NCI-H748 (cell line): ENCODE measurements around the gene PDGFRB.

Experiments used
- DNase-seq: peaks from one replicate; lab custom pipeline; 2025; ENCODE audit not compliant: unreplicated experiment; lab: John Stamatoyannopoulos, UW

PDGFRB gene

DNA sequence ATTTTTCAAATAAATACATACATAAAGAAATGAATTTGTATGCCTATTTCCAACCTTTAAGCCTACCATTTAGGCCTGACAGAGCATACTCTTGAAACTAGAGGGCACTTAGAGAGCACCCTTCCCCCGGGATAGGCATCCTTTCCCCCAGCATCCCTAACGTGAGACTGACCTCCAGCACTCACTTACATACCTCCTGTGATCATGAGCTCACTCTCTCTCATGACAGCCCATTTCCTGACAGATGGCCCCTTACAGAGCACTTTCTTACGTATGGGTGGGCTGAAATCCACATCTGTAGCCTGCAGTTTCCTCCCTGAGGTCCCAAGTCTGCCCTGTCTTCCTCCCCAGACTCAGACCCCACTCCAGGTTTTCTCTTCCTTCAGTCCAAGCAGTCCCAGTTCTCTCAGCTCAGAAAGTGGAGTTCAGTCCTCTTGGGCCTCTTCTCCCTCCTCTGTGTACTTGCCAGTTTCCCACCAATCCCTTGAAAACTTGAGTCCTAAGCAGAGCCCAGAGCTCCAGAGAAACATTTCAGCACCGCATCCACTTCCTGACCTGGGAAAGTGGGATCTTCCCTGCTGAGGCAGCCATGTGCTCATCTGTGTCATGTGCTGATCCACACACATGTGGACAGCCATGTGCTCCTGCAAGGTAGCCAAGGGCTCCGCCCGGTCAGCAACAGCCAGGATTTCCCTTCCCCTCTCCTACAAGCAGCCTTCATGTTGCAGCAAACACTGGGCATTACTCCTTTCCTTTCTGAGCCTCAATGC, 8.8 kb upstream of the PDGFRB start:
- no peak for DNase-seq

DNA sequence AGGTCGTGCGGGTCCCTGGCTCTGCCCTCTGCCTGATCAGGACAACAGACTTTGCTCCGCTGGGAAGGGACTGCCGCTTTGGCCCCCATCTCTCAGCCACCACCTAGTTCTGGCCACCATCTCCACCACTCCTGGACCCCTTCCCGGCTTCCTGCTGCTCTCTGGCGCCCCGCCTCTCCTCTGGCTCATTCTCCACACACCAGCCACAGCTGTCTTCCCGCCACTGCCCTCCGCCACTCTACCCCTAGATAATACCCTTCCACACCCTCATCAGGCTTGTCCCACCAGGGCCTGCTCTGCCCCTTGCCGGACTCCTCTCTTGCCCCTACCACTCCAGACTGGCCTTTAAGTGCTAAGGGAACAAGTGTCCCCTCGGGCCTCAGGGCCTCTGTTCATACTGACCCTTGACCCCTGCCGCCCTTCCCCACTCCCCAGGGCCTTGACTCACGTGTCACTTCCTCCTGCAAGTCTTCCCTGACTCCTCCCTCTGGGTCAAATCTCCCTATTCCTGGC, 8.0 kb upstream of the PDGFRB start:
- DNase-seq = no peak

DNA sequence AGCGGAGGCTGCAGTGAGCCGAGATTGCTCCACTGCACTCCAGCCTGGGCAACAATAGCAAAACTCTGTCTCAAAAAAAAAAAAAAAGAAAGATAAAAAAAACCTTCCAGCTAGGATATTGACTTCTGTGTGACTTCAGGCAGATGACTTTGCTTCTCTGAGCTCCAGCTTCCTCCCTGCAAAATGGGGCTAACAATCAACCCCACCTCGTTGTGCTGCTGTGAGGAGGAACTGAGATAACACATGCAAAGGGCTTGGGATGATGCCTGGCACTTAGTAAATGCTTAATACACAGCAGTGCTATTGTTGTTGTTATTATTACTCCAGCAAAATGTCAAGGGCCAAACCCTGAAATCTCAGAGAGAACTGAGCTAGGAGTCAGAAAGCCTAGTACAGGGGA, 7.4 kb upstream of the PDGFRB start:
- no peak for DNase-seq

DNA sequence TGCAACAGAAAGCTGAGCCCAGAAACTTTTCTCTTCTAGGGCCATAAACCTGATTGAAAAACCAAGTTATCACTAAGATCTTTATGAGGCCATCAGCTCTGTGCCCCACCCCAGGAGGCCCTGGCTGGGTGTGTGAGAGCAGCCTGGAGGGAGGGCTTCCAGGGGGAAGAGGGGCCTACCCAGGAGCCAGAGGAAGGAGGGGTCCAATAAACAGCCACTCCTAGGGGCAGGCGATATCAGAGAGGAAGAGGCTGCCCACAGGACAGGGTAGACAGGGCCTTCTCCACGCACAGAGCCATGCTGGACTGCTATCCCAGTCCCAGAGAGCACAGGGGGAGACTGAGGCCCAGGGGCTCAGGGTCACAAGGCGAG, 6.5 kb upstream of the PDGFRB start:
- DNase-seq = no peak

DNA sequence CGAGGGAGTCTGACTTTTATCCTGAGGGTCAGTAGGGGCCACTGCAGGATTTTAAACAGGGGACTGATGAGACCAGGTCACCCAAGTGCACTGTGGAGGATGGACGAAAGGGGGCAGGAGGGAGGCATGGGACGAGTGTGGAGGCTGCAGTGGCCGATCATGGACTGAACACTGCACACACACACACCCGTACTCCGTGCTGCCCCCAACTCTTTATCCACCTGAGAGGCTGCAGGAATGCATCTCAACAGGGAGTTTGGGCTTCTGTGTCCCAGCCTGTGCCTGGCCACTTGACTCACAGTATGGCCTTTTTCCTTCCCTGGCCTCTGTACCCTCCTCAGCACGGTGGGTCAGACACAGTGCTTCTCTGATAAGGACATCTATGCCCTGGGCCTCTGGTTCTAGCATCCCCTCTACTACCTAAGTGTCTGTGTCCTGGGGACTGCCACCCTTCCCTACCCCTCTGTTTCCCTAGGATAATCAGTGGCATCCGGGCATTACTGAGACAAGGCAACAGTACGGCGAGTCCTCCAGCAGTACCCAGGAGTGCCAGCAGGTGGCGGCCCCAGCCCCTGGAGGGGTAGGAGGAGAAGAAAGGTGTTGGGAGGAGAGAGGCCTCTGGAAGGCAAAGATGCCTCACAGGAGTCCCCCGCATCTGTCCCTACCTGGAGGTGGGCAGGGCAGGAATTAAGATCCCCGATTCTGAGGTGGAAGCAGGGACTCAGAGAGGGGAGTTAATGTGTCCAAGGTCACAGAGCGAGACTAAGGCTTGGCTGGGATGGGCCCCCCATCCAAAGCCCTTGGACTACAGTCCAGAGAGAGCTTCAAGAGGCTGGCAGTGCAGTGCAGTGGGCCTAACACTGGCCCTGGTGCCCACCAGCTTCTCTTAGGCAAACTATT, 5.8 kb upstream of the PDGFRB start:
- peak; percentile 66 for DNase-seq

DNA sequence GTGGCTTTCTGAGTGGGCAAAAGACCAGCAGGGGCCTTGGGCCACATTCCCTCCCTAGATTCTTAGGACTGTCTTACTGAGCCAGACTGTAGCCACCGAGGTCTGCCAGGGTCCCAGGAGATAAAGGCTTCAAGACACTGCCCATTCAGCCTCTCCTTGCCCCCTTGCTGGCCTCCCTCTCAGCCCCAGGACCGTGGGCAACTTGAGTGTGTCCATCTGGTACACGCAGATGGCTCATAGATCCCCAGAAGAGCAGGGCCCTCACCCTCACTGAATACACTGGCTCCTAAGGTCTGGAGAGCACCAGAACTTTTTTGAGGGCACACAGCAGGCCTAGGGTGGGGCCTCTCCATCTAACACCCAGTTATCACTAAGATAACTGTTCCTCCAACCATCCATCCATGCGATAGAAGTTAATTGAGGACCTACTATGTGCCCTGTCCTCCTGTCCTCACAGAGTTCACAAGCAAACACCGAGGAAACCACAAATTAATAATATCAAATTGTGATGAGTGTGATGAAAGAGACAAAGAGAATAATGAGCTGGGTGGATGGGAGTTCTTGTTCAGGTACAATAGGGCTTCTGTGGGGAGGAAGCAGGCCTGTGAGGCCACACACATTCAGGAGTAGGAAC, 4.9 kb upstream of the PDGFRB start:
- DNase-seq = no peak

DNA sequence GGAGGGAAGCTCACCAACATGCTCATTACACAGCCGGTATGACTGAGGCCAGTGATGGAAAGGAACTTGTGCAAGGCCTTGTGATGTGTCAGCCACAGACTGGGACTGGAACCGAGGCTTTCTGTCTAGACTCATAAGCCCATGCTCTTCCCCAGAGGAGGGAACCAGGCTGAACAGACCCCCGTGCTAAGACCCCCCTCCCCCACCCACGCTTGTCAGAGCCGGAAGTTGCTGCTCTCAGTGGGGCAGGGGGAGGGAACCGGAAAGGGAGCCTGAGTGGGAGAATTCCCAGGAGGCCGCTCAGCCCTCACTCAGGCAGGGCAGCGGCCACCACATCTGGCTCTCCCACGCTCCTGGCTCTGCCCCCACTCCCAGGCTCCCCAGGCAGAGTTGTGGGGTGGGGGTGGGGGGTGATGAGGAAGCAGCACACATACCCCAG, 4.1 kb upstream of the PDGFRB start:
- no peak for DNase-seq

DNA sequence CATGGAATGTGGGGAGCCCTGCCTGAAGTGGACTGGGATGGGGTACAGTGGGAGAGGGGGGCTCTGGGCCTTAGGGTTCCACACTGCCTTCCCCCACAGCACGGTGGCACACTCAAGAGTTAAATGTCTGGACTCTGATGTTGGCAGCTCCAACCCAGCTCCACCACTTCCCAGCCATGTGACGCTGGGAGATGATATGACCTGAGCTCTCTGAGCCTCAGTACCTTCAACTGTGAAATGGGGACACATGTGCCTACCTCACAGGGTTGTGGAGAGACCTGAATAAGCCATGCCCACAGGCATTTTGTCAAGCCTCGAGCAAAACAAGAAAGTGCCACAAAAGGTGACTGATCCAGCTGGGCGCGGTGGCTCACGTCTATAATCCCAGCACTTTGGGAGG, 3.4 kb upstream of the PDGFRB start:
- no peak for DNase-seq

DNA sequence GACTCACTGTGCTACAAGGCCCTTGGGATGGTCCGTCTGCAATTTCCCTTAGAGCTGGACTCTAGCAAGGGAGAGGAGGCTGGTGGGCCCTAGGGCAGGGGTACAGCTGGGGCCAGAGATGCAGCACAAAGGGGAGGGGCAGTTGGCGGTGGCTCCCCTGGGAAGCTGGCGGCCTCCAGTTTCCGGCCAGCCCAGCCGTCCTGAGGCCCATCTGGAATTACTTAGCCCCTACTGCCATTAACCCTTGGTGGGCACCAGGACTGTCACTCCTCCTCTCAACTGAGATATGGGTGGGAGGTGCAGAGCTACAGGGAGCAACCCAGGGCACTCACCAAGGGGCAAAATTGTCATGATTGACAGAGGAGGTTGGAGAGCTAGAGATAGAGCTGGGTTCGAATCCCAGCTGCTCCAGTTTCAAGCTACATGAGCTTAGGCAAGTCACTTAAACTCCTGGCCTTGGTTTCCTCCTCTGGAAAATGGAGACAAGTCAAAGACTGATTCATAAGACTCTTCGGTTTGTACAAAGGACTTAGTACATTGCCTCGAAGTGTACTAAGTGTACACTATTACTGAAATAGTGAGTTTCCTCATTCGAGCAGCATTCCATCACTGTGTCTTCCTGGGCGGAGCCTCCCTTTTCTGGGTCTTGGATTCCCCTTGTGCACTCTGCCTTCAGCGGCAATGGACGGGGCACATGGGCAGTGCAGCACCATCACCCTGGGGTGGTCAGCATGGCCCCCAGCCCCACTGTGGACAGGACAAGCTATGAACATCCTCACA, 2.7 kb upstream of the PDGFRB start:
- DNase-seq = no peak

DNA sequence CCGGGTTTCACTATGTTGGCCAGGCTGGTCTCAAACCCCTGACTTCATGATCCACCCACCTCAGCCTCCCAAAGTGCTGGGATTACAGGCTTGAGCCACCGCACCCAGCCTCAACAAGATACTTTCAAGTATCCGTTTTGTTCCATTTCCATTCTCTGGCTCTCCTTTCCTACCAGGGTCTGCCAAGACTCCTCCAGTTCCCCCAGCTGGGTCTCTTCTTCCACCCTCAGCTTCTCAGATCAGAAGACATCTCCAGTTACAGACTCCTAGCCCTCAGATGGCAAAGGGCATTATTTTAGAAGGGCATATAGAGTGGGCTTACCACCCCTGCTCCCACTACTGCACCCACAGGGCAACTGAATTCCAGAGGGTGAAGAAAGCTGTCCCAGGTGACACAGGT, 1.5 kb upstream of the PDGFRB start:
- DNase-seq = no peak

DNA sequence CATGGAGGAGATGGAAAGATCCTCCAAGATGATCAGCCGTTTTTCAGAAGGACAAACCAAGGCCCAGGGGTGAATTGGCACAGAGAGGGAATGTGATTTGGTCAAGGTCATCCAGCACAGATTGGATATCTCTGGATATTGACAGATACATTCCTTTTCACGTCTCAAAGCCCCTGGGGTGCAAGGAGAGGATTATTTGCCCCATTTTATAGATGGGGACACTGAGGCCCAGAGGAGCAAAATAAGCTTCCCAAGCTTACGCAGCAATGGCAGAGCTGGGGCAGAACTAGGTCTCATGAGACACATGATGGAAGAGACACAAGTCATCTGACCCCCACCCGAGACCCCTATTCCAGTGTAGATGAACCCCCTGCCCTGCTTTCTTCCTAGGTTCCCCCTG, 895 bp upstream of the PDGFRB start:
- DNase-seq = no peak

DNA sequence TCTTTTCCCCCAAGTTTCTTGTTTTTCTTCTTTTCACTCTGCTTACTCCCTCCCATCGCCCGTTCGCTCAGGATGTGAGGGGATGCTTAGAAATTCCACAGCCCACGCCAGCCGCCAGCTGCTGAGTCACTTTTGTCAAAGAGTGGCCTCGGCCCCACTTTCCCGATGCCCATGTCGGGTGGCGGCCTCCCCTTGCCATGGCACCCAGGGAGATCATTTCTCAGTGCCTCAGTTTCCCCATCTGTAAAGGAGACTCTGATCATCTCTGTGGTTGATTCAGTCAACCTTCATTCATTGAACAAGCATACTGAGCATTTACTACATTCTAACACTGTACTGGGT, 353 bp upstream of the PDGFRB start:
- DNase-seq = no peak

DNA sequence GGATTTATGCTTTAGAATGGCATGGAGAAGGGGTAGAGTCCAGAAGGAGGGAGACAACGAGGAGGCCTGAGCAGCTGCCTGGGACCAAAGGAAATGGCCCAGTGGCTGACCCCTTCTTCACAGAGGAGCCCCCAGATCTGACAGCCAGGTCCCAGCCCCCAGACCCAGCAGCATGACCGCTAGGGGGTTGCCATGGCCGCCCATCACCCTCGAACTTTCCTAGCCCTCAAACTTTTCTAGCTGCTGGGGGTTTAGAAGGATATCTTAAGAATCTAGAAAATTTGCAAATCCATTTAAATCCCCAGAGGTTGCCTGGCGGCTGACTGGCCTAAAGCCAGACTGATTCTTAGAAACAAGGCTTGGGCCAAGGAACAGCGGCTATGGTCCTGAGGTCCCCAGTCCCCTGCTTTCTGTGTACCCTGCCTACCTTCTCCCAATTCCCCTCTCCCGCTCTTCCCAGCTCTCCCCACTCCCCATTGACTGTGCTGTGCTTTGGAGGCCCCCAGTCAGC, 972 bp downstream of the PDGFRB start:
- no peak for DNase-seq

DNA sequence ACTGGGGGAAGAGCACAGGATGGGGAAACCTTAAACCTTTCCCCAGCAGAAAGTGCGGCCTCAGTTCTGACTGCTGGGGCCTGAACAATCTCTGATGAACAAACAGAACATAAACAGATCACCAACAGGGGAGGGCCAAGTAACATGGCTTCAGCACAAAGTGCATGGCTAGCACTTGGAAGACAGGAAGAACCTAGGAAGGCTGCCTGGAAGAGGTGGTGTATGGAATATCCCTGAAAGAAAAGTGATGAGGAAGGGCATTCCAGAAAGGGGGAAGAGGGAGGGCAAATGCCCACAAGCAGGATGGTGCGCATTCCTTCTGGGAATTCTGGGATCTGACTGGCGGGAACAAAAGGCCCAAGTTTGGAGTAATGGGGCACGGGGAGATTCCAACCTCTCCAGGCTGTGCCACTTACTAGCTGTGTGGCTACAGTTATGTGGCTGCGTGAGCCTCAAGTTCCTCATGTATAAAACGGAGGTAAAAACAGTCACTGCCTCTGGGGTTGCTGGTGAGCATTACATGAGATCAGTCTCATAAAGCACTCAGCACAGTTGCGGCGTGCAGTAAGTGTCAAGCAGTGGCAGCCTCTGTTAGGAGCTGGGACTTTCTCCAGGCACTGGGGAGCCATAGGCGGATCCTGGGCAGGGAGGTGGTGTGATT, 1.6 kb downstream of the PDGFRB start:
- no peak for DNase-seq

DNA sequence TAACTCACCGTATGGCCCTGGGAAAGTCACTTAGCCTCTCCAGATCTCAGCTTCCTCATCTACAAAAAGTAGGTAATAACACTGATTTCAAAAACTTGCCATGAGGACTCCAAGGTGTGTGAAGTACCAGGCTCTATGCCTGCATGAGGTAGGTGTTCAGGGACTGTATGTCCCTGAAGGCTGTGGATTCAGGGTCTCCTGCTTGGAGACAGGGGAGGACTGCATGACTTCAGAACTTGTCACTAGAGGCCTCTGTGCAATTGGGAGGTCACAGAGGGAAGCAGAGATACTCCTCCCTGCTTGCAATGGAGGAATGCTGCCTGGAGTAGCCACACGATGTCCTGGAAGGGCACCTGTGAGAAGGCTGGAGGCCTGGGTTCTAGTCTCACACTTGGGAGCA, 2.2 kb downstream of the PDGFRB start:
- no peak for DNase-seq

DNA sequence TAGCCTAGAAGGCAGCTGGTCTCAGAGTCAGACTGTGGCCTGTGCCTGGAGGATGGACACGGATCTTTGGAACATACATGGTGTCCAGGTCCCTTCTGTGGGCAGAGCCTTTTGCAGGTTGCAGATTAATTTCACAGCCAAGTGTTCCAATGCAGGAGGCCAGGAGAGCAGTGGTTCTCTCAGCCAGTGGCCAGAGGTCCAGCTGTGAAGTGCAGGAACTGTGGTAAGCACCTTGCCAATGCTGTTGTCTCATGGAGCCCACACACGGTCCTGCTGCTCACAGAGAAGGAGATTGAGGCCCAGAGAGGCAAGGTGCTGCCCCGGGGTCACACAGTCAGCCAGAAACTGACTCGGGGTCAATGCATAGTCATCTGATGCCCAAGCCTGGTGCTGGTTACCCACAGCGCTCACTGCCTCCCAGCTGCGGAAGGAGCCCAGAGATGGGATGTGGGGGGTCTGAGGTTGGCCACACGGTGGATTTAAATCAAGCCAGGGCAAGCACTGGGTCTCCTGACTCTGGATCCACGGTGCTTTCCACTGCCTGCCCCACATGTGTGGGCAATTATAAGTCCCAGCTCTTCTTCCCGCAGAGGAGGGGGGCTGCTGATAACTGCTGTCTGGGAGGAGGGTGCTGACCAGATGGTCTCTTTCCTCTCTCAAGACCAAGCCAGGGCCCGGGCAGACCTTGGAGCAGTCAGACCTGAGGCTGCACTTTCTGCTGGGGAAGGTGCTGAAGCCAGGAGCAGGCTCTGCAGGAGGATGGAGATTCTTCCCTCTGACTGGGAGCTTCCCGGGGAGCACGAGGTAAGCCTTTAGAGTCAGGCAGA, 2.8 kb downstream of the PDGFRB start:
- DNase-seq = no peak

DNA sequence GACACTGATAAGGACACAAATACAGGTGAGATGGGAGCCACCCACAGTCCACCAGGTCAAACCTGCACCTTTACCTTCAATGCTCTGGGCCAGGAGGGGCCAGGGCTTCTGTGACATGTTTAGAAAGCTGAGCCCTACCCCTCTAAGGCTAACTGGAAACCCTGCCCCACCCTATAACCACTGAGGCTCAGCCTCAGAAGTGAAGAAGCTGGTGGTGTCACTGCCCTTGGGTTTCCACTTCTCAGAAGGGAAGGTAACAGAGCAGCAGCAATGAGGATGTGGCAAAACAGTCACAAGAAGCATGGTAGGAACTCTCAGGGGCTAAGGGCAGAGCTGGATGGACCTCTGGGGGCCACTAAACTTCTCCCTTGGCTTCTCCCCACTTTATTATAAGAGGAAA, 6.0 kb downstream of the PDGFRB start:
- DNase-seq = no peak

DNA sequence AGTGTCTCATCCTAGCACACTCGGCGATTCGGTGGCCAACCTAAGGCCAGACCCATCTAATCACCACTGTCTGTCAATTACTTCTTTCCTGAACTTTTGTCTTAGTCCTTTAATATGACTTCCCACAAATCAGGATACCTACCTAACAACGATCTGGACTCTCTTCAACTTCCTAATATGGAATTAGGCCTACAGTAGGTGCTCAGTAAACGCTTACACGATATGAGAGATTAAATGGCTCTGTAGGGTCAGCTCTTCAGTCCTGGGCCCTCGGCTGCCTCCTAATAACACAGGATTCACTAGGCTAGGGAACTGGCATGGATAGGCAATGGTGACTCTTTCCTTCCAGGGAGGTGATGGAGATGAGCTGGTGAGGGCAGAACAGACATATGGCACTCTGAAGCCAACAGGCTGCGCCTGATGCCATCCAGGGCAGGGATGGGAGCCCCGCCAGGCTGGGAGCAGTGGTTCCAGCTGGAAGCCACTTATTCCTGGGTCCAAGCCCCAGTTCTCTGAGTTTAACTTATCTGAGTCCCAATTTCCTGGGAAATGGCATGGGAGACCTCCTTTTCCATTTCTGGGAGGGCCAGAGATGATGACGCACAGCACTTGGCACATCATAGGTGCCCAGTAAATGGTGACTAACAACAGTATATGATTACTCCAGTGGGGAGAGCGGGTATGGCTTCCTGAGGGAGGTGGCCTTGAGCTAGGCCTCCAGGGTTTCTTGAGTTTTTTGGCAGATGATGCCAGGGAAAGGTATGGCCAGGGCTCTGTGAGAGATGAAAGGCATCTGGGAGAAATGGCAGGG, 7.3 kb downstream of the PDGFRB start:
- DNase-seq = no peak

DNA sequence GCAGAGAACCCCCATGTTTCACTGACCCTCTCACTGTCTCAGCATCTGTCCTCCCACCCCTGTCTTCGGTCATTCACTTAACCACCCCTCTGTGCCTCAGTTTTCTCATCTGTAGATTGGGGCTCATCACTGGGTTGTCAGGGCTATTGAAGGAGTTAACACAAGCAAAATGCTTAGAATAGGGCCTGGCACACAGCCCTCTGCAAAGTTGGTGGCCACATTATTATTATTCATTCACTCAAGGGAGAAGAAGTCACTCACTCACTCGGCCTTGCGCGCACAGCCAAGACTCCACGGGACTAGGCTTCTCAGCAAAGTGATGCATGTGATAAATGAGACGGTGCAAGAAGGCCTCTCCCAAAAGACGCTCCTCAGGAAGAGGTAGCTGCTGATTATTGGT, 8.0 kb downstream of the PDGFRB start:
- DNase-seq = no peak
